ENCODE measurements around the gene RAPGEF1.

DNA sequence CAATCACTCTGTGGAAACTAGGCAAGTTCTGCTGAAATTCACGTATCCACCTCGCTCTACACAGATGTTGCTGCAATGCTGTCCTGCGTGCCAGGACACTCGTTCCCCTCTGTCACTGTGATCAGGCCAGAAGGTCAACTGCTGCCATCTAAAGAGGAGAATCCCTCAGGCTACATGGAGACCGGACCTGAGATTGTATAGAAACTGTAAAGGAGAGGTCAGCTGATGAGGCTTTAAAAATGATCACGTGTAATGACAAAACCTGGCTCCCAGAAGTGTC is 114.4 kb downstream of the RAPGEF1 start:
- TF ChIP-seq EP300 (IDR thresholded peaks at IDR 0.05) (no peak), POLR2AphosphoS5 (IDR thresholded peaks at IDR 0.05) (no peak), POLR2A (IDR thresholded peaks at IDR 0.05) (no peak)
- TF ChIP-seq, protein P1, sequence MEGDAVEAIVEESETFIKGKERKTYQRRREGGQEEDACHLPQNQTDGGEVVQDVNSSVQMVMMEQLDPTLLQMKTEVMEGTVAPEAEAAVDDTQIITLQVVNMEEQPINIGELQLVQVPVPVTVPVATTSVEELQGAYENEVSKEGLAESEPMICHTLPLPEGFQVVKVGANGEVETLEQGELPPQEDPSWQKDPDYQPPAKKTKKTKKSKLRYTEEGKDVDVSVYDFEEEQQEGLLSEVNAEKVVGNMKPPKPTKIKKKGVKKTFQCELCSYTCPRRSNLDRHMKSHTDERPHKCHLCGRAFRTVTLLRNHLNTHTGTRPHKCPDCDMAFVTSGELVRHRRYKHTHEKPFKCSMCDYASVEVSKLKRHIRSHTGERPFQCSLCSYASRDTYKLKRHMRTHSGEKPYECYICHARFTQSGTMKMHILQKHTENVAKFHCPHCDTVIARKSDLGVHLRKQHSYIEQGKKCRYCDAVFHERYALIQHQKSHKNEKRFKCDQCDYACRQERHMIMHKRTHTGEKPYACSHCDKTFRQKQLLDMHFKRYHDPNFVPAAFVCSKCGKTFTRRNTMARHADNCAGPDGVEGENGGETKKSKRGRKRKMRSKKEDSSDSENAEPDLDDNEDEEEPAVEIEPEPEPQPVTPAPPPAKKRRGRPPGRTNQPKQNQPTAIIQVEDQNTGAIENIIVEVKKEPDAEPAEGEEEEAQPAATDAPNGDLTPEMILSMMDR (IDR thresholded peaks at IDR 0.05), result no peak
